Pulmonary artery endothelial cell (primary cell): ENCODE results near the gene GGPS1. TPM values are rescaled to one million over a fixed set of nuclear protein-coding genes. Genes with fewer than 3 reads are reported as not detected.
"Not testable (repeated sequence)": the region's sequence is repeated elsewhere in the genome, so short reads cannot be mapped to it uniquely, and the experiment has no call there.

Experiments used
- DNase-seq: peaks from one replicate; pipeline ENCODE4 v3.0.0-alpha.2; 2011; ENCODE audit warnings: low read depth, low spot score
- total RNA-seq: library from RNA; depleted of rRNA; stranded (reverse); fragments of >200 nt; gene quantifications from 2 replicates; pipeline ENCODE4 v1.2.3, GENCODE V29; 2014

GGPS1 gene
- total RNA-seq, 1 donor from 2014 or later = 28.4 TPM

DNA sequence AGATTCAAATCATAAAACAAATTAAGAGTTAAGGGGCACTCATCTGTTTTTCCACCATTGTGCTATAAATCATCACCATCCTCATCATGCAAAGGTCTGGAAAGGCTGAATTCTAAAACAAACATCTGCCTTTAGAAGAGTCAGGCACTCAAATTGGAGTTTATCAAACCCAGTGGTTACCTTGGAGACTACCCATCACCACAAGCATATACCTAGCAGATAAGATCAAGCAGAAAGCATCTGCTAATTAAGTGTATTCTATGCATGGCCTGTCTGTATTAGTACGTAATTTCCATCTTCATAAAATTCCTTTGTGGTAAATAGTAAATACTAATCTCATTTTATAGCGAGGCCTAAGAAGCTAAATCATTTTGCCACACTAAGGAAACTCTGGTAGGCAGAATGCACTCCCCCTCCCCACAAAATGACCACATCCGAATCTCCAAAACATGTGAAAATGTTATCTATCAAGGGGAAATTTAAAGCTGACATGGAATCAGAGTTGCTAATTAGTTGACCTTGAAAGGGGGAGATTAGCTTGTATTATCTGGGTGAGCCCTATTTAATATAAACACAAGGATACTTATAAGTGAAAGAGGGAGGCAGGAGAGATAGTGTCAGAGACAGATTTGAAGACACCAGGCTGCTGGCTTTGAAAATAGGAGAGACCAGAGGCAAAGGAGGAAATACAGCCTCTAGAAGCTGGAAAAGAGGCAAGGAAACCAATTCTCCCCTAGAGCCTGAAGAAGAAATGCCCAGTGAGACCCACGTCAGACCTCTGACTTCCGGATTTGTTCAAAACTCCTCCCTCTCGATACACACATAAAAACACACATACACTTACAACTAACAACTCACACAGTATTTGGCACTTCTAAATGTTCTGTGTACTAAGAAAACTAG is 23.6 kb upstream of the GGPS1 start:
- no peak for DNase-seq

DNA sequence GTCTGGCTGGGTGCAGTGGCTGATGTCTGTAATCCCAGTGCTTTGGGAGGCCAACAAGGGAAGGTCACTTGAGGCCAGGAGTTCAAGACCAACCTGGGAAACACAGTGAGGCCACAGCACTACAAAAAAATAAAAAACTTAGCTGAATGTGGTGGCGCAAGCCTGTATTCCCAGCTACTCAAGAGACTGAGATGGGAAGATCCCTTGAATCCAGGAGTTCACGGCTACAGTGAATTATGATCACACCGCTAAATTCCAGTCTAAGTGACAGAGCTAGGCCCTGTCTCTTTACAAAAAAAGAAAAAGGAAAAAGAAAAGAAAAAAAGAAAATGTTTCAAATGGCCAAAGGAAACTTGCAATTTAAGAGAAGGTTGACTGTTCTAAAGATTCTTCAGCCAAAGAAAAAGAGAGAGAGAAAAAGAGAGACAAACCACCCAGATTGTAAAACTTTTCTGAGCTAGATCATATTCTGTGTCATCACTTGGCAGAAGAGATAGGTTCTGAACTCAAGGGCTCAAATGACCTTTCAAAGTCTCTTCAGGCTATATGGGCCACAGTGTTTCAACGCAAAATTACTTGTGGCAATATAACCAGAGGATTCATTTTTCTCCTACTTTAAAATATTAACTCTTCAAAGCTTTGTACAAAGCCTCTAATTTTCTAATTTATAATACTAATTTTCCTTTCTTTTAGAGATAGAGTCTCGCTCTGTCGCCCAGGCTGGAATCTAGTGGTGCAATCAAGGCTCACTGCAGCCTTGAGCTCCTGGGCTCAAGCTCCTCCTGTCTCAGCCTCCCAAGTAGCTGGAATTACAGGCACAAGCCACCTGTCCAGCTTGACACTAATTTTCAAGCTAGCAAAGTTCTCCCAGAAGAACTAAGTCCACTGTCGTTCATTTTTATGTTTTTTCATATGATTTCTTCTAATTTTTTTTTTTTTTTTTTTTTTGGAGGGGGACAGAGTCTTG is 20.9 kb upstream of the GGPS1 start:
- no peak for DNase-seq

DNA sequence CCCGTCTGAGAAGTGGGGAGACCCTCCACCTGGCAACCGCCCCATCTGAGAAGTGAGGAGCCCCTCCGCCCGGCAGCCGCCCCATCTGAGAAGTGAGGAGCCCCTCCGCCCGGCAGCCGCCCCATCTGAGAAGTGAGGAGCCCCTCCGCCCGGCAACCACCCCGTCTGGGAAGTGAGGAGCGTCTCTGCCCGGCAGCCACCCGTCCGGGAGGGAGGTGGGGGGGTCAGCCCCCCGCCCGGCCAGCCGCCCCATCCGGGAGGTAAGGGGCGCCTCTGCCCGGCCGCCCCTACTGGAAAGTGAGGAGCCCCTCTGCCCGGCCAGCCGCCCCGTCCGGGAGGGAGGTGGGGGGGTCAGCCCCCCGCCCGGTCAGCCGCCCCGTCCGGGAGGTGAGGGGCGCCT is 19.2 kb upstream of the GGPS1 start:
- DNase-seq = not testable (repeated sequence)

DNA sequence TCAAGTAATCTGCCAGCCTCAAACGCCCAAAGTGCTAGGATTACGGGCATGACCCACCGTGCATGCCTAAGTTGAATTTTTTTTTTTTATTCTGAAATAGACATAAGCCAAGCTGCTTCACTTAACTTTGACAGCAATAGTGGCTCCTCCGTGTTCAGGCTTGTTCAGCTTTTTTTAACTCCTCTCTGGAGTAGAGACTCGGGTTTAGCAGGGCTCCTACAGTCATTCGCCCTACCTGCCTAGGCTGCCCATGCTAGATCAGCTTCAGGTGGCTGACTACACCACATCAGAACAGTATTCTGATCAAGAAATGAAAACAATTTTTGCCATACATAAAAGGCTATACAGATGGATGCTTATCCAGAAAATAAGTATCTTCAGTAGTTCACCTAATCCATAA is 15.1 kb upstream of the GGPS1 start:
- no peak for DNase-seq

DNA sequence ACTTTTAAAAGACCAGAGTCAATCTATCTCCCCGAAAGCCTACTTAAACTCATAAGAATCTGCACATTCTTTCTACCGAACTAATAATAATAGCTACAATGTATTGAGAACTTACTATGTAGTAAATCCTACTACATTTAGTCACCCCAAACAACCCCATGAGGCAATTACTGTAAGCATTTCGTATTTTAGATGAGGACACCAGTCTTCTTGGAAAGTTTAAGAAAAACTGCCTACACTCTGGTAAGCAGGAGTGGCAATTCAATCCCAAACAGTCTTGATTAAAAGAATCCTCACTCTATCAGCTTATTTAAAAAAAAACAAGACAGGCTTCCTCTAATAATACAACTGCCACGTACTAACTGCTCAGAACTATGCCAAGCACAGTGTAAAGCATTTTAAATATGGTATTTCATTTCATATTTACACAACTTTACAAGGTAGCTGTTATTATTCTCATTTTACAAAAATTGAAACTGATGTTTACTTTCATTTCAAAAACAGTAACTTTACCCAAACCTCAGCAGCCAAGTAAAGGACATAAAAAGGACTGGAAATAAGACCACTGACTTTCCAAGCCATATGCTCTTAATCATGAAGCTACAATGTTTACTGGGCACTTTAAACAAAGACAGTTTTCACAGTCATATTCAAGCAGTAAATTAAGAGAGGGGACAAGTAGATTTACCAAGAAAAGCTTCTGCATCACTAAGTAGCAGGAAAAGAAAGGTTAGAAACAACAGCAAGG is 14.3 kb upstream of the GGPS1 start:
- DNase-seq = no peak

DNA sequence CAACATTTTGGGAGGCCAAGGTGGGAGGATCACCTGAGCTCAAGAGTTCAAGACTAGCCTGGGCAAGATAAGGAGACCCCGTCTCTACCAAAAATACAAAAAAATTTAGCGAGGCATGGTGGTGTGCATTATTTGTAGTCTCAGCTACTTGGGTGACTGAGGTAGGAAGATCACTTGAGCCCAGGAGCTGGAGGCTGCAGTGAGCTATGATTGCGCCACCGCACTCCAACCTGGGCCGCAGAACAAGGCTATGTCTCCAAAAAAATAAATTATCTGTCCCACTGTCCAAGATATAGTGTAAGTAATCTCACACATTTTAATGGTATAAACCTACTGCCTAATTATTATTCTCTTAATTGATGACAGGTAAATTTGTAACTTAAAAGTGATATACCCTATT is 13.2 kb upstream of the GGPS1 start:
- DNase-seq = no peak

DNA sequence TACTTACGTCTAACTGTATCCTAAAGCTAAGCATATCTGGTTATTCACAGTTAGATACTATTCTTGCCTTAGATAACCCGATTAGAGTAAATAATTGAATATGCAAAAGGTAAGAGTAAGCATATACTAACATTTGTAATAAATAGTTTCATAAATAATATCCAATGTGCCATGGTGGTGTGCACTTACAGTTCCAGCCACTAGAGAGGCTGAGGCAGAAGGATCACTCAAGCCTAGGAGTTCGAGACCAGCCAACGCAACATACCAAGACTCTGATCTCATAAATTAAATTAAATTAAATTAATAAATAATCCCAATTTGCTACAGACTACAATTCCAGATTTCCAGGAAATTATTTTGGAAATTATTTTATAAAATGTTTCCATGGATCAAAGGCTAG is 12.6 kb upstream of the GGPS1 start:
- no peak for DNase-seq

DNA sequence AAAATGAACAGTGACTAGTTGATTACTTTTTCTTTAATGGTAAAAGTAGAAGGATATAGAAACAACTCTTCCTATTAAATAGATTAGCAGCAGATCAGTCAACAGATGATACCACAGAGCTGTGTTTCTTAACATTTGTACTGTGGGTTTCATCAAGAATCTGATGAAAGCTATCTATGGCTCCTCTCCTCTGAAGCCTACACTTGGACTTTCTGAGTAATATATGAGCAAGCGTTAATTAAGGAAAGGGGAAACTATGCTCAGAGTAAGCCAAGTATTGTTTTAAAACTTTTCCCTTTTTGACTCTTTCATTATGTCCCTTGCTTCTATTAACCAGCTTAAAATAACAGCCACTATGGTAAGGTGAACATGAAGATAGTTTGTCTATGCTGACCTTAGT is 11.2 kb upstream of the GGPS1 start:
- no peak for DNase-seq

DNA sequence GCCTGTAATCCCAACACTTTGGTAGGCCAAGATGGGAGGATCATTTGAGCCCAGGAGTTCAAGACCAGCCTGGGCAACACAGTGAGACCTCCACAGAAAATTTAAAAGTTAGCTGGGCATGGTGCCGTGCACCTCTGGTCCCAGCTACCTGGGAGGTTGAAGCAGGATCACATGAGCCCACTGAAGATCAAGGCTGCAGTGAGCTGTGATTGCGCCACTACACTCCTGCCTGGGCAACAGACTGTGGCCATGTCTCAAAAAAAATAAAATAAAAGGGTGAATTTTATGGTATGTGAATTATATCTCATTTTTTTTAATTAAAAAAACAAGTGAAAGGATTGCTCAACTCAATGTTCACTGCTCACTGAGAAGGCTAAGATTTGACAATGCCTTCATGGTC is 9.1 kb upstream of the GGPS1 start:
- no peak for DNase-seq

DNA sequence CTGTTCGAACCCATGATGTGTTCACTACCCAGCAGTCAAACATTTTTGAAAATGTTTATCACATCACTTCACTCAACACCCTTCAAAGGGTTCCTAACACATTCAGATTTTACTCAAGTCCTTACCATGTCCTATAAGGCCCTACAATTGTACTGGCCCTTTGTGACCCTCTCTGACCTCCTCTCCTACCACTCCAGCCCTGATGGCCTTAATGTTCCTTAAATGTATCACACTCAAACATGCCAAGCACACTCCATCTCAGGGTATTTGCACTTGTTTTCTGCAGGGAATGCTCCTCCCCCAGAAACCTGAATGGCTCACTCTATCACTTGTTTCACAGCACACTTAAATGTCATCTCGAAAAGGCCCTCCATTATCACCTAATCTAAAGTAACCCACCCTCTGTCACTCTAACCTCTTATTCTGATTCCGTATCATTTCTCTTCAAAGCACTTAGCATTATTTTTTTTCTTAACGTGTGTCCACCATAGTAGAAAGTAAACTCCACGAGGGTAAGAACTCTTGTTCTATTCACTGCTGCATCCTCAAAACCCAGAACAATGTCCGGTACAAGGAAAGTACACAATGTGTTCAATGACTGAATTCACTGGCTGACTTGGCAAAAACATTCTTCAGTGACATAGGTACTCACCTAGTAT is 7.7 kb upstream of the GGPS1 start:
- DNase-seq = no peak

DNA sequence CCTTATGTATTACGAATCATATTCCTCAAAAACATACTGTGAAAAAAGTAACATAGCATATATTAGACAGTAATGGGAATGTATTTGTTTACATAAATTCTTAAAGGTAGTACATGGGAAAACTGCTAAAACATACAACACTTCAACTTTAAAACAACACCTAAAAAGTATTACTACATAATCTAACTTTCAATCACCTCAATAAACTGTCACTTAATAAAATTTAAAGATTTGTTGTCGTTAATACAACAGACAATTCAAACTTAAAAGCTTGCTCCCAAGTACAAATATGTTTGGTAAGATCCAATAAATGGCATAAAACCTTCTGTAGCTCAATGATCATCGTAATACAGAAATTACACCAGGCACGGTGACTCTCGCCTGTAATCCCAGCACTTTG is 4.1 kb upstream of the GGPS1 start:
- DNase-seq = no peak

DNA sequence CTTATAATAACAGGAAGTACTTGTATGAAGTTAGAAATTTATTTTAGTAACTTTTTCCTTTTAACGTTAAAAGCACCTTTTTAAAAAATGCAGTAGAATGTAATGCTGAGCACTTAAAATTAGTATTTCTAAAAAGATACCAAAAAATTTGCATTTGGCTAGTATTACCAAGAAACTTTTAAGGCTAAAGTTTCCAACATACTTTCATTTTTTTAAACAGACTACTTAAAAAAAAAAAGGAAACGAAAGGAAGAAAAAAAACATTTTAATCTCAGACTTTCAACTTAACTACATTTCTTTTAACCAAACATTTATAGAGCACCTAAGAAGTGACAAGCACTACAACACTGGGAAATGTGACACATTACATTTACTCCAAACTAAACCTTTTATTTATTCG is 3.2 kb upstream of the GGPS1 start:
- no peak for DNase-seq

DNA sequence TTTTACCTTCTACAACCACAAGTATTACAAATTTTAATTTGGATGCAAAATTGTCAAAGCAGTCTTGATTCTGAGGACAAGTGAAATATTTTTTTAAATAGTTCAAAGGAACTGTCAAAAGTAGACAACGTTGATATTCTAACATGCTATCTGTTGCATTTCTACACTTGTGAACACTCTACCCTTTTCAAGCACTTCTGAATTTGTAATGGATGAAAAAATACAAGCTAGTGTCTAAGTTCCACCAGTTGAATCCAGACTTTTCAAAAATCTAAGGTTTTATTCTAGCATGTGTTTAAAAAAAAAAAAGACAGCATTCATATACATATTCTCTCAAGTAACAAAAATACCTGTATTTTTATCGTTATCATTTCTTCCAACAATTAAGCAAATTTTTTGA is 2.5 kb upstream of the GGPS1 start:
- DNase-seq = no peak

DNA sequence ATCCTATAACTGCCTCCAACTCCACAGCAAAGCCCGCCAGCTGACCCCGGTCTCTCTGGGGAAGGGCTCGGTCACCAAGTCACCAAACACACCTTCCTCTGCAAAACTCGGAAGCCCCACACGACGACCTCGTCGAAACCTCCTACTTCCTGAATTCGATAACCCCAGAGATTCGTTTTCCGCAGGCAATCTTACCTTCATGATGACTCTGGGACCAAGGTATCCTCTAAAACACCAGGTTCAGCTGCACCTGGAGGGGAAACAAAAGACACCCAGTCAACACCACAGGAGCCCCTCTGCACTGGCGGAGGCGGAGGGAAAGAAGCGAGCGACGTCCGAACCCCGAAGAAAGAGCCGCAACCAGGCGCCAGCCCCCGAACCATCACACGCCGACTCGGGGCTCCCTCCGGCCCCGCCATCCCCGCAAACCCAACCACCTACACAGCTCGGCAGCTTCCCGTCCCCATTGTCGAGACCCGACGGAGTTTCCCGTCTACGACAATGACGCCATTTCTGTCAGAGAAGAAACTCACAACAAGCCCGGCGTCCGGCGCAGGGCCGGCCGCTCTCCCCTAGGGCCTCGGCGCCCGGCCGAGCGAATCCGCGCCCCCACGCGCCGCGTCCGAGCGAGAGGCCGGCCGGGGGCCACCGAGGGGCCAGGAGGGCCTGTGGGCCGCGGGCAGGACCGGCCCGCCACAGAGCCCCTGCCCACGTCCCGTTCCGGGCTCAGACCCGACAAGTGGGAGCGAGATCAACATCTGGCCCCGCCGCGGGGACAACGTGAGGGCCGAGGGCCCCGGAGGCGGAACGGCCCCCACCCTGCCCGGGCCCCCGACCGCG is 1.4 kb upstream of the GGPS1 start:
- DNase-seq = no peak

DNA sequence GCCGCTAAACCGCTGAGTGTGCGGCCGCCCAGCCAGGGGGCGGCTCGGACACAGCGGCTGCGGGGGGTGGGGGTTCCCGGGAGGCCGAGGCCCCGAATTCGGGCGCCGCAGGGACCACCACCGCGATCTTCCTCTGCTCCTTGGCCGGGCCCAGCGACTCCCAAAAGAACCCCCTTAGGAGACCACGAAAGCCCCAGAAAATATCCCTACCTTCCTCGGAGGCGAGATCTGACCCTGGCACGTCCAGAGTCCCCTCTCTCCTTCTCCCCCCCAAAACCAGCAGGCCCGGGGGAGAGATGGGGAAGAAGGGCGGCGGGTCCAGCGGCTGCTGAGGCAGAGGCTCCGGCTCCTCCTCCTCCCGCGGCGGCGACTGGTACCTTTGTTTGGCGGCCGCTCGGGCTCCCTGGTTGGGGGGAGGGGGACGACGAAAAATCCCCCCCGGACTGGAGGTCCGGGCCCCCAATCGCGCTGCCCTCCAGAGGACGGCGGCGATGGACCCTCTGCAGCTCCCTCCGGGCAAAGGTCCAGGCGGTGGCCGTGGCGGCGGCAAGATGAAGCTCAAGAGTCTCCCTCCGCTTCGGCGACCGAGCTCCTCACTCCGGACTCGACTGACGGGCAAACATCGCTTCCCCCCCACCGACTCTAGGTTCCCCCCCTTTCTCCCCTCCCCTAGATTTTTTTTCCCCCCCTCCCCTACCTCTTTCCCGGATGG is 655 bp upstream of the GGPS1 start, which contains the start of gene ARID4B:
TSS of gene ARID4B (minus strand) at position 621 of the 712 bp plus-strand sequence. CDS start 1,260 bp downstream, outside the sequence.
- no peak for DNase-seq

DNA sequence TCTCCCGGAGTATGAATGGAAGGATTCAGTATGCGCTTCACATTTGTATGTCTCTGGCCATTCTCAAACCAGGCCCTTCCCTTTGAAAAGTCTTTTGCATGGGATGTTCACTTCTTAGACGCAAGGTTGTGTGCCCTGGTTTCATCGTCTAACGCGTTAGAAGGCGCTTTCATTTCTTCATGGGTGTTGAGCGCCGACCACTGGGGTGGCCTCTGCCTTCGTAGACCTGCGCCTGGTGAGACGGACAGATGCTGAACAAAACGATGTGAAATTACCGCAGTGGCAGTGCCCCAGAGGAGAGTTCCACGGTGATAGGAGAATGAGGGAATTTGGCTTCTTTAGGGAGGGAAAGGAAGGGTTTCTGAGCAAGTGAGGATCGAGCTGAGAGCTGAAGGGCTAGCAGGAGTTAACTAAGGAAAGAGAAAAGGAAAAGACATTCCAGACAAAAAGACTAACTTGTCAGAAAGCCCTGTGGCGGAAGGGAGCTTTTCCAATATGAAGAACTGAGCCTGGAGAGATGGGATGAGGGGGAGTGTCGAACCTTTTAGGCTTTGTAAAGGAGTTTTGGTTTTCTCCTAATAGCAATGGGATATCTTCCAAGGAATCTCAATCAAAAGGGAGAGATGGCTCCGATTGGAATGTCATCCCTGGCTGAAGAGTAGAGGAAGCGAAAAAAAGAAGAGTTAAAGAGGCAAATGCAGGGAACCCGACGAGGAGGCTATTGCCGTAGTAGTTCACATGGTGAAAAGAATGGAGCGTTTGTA is 951 bp downstream of the GGPS1 start:
- DNase-seq = no peak

DNA sequence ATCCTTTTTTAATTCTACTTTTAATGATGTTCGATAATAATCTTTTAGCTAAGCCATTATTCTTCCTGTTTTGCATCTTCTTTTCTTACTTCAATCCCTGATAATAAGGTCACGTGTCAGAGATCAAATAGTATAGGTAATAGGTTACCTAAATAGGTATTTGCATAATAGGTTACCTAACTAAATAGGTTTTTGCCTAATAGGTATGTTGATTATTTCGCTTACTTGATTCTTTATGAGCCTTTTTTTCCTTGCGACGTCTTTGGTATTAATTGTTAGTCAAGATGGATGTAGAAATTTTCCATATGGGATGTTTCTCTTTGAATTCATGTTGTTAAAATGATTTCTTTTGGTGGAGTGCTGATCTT is 2.5 kb downstream of the GGPS1 start:
- no peak for DNase-seq

DNA sequence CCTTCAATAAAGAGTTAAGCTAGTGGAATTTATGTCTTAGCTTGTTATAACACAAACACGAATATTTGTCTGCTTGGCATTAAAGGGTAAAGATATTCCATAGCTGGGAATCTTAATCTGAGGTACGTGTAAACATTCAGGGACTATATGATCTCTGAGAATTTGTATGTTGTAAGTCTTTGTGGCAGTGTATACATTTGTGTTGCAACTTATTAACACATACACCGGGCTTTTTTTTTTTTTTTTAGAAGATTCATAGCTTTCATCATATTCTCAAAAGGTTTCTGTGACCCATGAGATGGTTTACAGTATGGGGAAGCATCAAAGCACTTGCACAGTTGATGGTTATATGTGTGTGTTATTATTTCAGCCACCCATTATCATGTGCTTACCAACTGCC is 3.0 kb downstream of the GGPS1 start:
- no peak for DNase-seq

DNA sequence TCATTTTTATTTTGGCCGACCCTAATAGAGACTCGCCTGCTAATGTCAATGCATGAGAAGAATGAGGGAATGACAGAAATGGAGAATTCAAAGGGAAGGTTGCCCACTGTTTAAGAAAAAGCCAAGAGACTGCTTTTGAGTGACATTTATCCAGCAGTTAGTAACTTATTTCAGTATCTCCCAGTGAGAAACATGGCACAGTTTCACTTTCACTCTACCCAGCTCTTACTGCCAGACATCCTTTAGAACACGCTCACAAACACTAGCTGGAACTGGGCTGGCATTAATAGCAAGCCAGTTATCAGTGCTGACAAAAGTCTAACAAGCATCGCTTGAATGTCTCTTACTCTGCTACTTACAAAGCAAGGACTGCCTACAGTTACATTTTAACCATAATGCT is 8.5 kb downstream of the GGPS1 start:
- no peak for DNase-seq
